IPS-11a (cell line): ENCODE data around the gene MACC1.
"Not testable (repeated sequence)": the region's sequence is repeated elsewhere in the genome, so short reads cannot be mapped to it uniquely, and the experiment has no call there.

Experiments
- H3K4me3 ChIP-seq: one replicate; pipeline ENCODE4 v1.5.1; 2013; ENCODE audit warnings: low read depth, low read length, control low read depth

MACC1 gene

DNA sequence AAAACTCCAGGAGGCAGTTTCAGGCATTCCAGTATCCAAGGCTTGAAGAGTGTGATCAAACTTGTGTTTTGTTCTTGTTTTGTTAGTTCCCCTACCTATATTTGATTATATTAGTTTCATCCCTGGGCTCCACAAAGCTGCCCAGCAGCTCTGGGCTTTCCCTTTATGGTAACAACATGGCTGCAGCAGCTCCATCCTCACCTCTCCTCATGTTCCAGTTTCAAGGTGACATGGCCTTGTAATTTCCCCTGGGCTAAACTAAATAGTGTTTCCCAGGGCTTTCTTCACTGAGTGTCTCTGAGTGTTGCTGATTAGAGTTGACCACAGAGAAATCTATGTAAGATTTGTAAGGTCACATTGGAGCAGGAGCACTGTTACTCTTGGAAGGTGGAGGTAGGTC is 83.4 kb downstream of the MACC1 start:
- H3K4me3 ChIP-seq: no peak overlapping the region

DNA sequence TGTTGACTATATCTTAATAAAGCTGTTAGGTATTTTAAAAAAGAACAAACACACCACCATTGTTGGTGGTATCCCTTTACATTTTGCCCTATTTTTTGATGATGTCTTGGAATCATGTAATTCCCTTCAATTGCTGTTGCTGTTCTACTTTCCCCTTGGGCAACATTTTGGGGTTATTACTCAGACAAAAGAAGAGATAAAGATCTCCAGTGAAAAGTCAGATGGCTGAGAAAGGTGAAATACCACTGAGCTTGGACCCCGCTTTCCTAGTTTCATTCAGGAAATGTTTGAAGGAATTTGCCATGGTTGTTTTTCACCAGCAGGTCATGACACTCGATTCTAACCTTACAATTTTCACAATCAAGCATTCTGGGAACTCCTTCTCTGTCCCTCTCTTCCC is 84.6 kb downstream of the MACC1 start:
- no peak overlapping the region for H3K4me3 ChIP-seq

DNA sequence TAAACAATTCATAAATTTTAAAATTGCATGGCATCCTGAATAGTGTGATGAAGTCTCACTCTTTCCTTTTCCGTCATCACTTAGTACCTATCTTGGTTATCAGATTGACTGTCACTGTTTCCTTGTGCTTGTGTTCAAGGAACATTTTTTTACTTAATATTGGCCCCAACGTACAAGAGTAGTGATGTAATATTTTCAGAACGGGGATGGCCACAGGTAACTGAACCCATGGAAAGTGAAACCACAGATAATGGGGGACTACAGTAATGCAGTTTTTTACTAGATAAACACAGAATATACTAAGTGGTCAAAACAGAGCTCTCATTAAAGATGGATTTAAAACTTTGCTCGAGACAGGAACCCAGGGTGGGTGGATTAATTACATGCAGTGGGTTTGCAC is 85.4 kb downstream of the MACC1 start:
- H3K4me3 ChIP-seq: no peak overlapping the region

DNA sequence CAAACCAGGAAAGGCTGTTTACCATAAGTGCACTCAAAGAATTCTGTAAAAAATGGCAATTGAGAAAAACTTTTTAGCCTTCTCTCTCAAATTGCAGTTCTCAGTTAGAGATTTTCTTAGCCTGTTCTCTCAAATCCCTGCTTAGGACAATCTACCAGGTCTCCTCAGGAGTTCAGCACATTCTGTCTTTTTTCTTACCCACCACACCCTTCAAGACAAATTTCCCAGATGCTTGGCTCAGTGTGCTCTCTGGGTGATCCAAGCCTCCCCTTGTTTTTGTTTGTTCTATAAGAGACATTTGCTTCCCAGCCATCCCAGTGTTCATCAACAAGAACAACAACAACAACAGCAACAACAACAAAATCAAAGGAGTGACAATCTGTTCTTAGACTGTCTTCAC is 87.3 kb downstream of the MACC1 start:
- H3K4me3 ChIP-seq: no peak overlapping the region

DNA sequence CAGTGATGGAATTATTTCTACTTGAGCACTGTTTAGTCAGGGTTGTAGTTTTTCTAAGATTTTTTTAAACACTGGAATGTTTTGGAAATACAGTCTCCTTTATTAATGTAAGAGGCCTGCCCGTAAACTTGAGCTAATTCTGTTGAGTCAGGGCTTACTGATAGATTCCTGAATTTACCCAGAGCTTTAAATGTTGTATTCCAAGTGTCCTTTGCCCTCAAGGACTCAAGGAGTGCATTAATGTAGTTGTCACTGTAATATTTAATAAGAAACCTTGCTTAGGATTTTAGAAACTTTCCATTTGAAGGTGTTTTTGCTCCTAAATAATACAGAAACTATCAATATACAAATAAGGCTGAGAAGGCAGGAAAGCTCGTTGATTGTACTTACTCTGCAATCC is 89.2 kb downstream of the MACC1 start:
- H3K4me3 ChIP-seq: no peak overlapping the region

DNA sequence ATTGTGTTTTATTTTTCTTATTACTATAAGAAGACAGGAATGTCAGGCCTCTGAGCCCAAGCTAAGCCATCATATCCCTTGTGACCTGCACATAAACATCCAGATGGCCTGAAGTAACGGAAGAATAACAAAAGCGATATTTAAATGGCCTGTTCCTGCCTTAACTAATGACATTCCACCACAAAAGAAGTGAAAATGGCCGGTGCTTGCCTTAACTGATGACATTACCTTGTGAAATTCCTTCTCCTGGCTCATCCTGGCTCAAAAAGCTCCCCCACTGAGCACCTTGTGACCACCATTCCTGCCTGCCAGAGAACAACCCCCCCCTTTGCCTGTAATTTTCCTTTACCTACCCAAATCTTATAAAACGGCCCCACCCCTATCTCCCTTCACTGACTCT is 91.1 kb downstream of the MACC1 start:
- H3K4me3 ChIP-seq: not testable (repeated sequence)

DNA sequence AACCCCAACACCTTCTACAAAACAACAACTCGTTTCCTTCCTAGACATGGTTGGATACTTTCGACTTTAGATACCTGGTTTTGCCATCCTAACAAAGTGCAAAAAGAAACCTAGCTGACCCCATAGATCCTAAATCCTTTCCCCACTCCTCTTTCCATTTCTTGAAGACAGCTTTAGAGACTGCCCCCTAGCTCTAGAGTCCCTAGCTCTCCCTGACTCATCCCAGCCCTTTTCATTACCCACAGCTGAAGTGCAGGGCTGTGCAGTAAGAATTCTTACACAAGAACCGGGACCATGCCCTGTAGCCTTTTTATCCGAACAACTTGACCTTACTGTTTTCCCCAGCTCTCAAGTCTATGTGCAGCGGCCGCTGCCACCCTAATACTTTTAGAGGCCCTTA is 93.1 kb downstream of the MACC1 start:
- H3K4me3 ChIP-seq: peak overlapping the region; percentile 28

DNA sequence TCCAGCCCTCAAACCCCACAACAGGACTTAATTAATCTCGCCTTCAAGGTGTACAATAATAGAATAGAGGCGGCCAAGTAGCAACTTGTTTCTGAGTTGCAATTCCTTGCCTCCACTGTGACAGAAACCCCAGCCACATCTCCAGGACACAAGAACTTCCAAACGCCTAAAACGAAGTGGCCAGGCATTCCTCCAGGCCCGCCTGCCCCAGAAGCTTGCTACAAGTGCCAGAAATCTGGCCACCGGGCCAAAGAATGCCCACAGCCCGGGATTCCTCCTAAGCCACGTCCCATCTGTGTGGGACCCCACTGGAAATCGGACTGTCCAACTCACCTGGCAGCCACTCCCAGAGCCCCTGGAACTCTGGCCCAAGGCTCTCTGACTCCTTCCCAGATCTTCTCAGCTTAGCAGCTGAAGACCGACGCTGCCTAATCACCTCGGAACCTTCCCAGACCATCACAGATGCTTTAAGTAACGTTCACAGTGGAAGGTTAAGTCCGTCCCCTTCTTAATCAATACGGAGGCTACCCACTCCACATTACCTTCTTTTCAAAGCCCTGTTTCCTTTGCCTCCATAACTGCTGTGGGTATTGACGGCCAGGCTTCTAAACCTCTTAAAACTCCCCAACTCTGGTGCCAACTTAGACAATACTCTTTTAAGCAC is 94.4 kb downstream of the MACC1 start:
- H3K4me3 ChIP-seq: peak overlapping the region; percentile 49

DNA sequence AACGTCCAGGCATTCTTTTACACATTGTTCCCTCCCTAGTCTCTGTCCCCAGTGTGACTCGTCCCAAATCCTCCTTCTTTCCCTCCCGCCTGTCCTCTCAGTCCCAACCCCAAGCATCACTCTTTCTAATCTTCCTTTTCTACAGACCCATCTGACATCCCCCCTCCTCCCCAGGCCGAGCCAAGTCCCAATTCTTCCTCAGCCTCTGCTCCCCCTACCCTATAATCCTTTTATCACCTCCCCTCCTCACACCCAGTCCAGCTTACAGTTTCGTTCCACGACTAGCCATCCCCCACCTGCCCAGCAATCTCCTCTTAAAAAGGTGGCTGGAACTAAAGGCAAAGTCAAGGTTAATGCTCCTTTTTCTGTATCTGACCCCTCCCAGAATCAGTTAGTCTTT is 95.1 kb downstream of the MACC1 start:
- peak overlapping the region; percentile 49 for H3K4me3 ChIP-seq

DNA sequence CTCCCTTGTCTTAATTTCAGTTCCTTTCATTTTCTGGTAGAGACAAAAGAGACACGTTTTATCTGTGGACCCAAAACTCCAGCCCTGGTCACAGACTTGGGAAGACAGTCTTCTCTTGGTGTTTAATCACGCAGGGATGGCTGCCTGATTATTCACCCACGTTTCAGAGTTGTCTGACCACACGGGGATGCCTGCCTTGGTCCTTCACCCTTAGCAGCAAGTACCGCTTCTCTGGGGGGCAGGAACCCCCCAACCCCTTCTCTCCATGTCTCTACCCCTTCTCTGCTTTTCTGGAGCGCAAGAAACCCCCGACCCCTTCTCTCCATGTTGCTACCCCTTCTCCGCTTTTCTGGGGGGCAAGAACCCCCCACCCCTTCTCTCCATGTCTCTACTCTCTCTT is 95.8 kb downstream of the MACC1 start:
- peak overlapping the region; percentile 49 for H3K4me3 ChIP-seq

DNA sequence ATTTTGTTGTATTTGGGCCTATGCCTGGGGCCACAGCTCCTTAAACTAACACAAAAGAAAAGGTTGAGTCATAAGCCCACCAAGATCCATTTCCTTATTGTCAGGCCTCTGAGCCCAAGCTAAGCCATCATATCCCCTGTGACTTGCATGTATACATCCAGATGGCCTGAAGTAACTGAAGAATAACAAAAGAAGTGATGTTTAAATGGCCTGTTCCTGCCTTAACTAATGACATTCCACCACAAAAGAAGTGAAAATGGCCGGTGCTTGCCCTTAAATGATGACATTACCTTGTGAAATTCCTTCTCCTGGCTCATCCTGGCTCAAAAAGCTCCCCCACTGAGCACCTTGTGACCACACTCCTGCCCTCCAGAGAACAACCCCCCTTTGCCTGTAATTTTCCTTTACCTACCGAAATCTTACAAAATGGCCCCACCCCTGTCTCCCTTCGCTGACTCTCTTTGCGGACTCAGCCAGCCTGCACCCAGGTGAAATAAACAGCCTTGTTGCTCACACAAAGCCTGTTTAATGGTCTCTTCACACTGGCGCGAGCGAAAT is 96.5 kb downstream of the MACC1 start:
- peak overlapping the region; percentile 49 for H3K4me3 ChIP-seq

DNA sequence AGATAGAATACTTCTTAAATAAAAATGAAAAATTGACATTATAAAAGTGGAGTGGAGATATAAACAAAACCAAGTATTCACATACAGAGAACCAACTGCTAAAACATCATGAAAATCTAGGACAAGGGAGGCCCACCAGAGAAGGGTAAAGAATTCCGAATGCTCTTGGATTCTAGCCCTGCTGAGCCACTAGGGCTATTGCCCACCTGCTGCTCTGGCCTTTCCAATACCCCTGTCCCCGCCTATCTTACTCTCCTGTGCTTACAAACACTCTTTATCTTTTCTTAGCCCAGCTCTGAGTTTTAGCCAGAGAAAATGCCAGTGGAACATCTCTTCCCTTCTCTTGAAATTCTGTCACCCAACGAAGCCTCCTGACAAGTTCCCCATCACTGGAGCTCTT is 100.3 kb downstream of the MACC1 start:
- no peak overlapping the region for H3K4me3 ChIP-seq

DNA sequence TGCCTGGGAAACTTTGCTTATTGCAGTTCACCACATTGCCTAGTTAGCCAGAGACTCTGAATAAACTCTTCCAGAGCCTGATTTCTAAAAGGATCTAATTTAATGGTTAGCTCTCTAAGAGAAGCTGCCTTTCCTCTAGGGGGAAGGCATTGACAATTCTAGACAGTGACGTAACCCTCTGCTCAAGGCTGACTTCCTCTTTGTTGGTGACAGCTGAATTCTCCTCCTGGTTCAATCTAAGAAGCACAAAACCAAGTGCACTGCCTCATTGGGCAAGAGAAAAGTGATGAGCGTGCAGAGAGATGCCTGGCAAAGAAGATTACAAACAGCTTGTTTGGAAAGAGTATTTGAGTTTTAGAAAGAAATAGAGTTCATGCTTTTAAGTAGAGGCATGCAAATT is 102.7 kb downstream of the MACC1 start:
- H3K4me3 ChIP-seq: no peak overlapping the region

DNA sequence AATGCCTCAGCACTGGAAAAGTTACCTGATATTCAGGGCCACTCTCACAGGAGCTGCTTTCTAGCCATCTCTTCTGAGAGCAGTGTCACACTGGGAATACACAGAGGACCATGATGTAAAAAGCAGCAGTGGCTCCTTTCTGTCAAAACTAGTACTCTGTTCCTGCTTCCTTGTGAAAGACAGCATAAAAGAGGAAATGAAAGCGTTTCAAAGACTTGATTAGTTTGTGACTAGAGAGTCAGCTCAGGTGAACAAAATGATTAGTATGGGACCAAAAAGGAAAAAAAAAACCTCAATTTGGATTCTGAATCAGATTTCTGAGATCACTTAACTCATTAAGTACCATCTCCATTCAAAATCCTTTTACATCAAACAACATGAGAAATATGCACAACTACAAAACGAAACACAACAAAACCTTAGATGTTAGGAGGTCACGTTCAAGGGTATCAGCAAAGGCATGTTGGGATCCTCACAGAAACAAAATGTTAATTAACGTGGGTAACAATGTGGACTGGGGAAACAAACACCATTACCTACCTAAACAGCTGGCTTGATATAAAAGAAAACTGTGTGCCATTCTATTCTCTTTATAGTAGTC is 103.7 kb downstream of the MACC1 start:
- H3K4me3 ChIP-seq: no peak overlapping the region

DNA sequence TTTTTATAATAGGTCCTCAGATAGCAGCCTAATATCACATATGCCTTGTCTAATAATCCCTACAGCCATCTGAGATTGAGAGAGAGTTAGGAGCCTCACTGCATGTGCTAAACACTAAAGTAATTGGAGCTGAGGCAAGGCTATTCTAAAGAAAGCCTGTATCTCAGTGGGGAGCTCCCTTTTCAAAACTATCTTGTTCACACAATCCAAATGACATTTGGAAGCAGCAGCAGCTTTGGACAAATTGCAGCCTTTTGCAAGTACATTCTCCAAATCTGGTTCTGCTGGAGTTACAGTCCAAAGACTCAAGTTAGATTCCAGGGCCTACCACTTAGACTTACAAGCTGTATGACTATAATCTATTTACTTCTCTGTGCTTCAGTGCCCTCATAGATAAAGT is 104.5 kb downstream of the MACC1 start:
- no peak overlapping the region for H3K4me3 ChIP-seq

DNA sequence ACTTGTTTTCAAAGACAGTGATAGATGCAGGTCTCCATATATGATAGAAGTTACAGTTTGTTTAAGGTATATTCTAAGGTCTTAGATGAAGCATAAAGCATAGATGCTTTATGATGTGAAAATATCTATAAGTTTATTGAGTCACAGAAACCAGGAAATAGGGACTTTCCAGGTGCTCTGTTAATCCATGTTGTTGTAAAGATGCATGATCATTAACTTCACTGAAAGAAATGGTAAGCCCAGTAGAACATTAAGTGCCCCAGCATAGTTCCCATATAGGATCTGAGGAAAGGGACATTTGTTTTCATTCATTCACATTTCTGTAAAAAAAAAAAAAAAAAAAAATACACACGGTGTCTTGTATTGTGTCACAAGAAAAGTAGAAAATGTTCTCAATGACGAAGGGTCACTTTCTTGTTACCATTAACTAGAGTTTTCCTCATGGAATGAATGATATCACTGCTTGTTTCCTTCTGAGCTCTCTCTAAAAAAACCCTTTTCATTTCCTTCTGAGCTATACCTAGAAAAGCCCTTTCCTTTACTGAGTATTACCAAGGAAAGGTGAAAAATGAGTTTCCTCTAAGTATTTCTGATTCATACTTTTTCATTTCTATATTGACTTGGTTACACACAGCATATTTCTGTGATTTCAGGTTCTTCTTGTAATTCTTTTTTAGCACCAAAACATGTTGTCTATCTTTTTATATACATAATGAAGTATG is 105.2 kb downstream of the MACC1 start:
- no peak overlapping the region for H3K4me3 ChIP-seq

DNA sequence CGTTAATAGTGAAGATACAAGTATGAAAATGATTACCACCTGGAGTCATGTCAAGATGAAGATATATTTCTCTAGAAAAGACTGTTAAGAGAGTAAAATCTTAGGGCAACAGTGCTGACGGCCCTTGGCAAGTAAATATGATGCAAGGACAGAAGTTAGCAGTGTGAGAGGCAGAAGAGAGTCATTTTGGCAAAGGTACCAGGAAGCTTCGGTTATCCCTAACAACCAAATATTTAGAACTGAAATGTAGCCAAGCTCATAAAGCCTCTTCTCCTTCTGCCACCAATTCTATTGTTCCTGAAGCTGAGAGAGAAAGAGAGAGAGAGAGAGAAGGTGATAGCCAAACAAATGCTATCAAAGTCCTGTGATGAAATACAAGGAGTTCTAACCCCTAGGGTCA is 109.6 kb downstream of the MACC1 start:
- no peak overlapping the region for H3K4me3 ChIP-seq

DNA sequence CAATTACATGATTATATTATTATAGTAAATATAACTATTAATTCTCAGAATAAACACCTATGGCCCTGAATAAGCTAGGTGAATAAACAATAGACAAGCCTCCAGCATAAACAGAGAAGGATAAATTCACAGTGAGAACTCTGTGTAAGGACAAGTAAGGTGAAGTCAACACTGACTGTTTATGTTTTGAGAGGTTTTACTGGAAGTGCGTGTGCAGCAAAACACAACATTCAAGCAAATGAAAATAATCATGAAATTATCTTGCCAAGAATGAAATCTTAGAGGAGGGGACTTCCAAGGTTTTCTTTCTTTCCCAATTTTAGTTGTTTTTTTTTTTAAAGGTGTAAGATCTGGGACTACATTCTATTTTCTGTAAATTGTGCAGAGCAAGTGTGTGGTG is 112.5 kb downstream of the MACC1 start:
- no peak overlapping the region for H3K4me3 ChIP-seq

DNA sequence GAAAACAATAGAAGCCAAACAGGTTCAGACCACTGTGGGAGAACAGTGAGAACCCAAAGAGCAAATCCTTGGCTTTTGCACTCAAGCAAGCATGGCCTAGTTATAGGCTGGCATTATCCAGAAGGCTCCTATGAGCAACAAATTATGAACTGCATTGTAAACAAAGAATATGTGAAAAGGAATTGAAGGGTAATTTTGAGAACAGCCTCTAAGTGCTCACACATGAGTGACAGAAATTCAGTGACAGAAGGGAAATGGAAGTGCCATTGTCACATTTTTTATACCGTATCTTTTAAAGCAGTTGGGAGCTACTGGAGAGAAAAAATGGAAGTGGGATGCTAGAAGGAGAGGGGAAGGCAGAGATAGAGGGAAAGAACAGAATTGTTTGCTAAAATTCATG is 114.2 kb downstream of the MACC1 start:
- H3K4me3 ChIP-seq: no peak overlapping the region

DNA sequence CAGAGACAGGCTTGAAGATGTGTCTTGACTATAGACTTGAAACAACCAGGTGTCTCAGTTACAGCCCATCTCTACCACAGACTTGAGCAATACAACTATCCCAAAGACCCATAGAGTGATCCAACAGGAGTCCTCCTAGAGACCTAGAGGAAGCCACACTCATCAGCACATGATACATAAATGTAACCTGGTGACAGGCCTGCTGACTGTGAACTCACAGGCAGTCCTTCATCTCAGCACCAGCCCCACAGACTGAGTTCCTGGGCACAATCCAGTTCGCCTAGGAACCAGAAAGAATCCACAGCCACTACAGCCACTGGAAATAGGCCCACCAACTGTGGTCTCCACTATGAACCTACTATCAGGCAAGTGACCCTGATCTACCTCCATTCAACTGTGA is 121.3 kb downstream of the MACC1 start:
- no peak overlapping the region for H3K4me3 ChIP-seq

DNA sequence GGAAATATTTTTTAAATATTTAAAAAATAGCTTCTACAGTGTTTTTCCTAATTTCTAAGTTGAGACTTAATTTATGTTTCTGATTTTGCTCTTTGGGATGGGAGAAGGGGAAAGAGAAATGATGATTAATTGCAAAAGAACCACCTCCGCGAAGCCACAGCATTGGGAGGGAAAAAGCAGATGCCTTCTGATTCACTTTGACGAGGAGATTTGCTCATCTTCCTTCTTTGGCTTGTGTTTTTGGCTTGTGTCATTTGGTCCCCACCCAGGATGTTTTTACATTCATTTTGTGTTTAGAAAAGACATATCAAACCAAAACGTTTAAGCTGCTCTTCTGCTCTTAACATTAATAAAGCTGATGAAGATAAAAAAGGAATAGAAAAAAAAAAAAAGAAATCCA is 121.7 kb downstream of the MACC1 start:
- H3K4me3 ChIP-seq: no peak overlapping the region

DNA sequence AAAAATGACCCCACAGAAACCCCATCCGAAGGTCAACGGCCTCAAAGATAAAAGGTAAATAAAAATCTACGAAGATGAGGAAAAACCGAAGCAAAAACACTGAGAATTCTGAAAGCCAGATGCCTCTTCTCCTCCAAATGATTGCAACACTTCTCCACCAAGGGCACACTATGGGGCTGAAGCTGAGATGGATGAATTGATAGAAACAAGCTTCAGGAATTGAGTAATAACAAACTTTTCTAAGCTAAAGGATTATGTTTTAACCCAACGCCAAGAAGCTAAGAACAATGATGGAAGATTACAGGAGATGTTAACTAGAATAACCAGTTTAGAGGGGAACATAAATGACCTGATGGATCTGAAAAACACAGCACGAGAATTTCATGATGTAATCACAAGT is 127.8 kb downstream of the MACC1 start:
- no peak overlapping the region for H3K4me3 ChIP-seq
